Adrenal gland (tissue), 5 donors: ENCODE results near the gene ACTL10.

Experiments
- POLR2A ChIP-seq, 2 donors: fragments of 450-650 bp; IDR thresholded peaks; one replicate each; pipeline ENCODE4 v1.6.1; 2017; ENCODE audit warnings: antibody characterized with exemption in 2 of 2, mild to moderate bottlenecking in 2 of 2, moderate library complexity in 1 of 2
- TF ChIP-seq, protein P1 (sequence below), 6 experiments: fragments of 450-650 bp in 4 of 6; fragments of 200-600 bp in 2 of 6; sonication (generic) in 1 of 6; IDR thresholded peaks; 1 replicate in 5 of 6; 2 replicates in 1 of 6; pipeline versions ENCODE4 v1.5.1 to v1.8.0; 2016 to 2021; ENCODE audit warnings: antibody characterized with exemption in 6 of 6, mild to moderate bottlenecking in 2 of 6, moderate library complexity in 1 of 6
- donor health status: DM: no; HTN: no; CAD: no.

GRCh38 chr20:33676652-33677645 lies 10.2 kb downstream of the ACTL10 start:
- TF ChIP-seq, protein P1, sequence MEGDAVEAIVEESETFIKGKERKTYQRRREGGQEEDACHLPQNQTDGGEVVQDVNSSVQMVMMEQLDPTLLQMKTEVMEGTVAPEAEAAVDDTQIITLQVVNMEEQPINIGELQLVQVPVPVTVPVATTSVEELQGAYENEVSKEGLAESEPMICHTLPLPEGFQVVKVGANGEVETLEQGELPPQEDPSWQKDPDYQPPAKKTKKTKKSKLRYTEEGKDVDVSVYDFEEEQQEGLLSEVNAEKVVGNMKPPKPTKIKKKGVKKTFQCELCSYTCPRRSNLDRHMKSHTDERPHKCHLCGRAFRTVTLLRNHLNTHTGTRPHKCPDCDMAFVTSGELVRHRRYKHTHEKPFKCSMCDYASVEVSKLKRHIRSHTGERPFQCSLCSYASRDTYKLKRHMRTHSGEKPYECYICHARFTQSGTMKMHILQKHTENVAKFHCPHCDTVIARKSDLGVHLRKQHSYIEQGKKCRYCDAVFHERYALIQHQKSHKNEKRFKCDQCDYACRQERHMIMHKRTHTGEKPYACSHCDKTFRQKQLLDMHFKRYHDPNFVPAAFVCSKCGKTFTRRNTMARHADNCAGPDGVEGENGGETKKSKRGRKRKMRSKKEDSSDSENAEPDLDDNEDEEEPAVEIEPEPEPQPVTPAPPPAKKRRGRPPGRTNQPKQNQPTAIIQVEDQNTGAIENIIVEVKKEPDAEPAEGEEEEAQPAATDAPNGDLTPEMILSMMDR (IDR thresholded peaks at IDR 0.05), result no peak
- TF ChIP-seq POLR2A (IDR thresholded peaks at IDR 0.05), result no peak
